GM18526 (cell line): ENCODE measurements around the gene NUP107.

Source experiments
- POLR2A ChIP-seq: IDR thresholded peaks from 3 replicates; pipeline ENCODE4 v1.6.1; 2011; ENCODE audit not compliant: insufficient read length; ENCODE audit errors: extremely low read depth

Gene NUP107

DNA sequence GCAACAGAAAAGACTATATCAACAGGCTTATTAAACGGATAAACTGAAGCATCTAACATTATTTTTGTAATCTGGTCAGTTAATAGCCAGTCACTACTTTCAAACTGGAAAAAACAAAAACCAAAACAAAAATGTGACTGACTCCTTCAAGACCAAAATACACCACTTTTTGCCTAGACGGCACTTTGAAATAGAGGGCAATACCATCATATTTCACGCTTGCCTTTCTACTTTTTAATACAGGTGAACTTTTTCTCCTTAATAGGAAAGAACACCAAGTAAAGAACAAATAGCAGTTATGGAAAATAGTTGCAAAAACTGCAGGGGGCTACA lies 550 bp upstream of the NUP107 start:
- TF ChIP-seq POLR2A, result no peak

DNA sequence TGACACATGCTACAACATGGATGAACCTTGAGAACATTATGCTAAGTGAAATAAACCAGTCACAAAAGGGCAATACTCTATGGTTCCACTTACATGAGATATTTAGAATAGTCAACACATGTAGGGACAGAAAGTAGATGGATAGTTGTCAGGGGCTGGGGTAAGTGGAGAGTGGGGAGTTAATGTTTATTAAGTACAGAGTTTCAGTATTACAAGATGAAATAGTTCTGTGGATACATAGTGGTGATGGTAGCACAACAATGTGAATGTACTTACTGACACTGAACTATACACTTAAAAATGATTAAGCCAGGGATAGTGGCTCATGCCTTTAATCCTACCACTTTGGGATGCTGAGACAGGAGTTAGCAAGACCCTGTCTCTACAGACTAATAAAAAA lies 8.7 kb downstream of the NUP107 start:
- TF ChIP-seq POLR2A, result no peak

DNA sequence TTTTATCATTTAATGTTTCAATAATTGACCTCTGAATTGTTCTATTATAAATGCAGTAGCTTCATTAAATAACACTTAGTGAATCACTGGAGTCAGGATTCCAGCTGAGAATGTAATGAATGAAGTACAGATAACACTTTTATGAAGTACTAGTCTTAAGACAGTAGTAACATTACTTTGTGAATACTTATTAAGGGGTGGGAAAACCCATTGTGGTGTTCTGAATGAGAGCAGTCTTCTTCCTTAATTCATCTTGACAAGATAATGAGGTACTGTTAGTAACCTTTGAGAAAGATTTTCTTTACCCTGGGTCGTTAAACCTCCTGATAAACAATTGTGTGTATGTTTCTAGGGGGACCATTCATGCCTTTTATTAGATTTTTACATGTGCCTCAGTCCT lies 12.7 kb downstream of the NUP107 start:
- no peak for TF ChIP-seq POLR2A

DNA sequence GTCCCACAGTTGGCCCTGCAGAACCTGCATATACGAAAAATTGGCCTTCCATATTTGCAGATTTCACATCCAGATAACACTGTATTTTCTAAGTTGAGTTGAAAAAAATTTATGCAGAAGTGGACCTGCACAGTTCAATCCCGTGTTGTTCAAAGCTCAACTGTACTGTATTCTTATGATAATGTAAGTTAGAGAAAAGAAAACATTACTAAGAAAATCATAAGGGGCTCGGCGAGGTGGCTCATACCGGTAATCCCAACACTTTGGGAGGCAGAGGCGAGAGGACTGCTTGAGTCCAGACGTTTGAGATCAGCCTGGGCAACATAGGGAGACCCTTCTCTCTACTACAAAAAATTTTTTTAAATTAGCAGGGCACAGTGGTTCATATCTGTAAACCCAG lies 41.0 kb downstream of the NUP107 start:
- no peak for TF ChIP-seq POLR2A

- no peak for TF ChIP-seq POLR2A
Observed at GRCh38 chr12:68733661-68734071, 46.9 kb downstream of the NUP107 start.

DNA sequence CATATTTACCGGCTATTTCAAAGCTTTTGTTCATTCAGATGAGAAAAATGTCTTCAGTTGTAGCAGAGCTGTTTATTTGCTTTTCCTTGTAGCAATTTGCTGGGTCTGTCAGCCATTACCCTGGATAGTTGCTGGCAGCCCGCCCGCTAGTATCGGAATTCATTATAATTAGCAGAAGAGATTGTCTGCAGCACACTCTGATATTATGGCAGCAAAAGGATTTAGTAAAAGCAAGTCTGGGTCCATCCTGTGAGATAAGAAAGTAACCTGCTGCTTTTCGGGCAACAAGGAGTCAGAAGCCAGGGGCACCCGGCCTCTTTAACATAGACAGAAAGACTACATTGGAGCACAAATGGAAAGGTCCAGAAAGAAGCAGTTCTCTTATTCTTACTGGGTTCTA lies 53.1 kb downstream of the NUP107 start:
- no peak for TF ChIP-seq POLR2A

- no peak for TF ChIP-seq POLR2A
Observed at GRCh38 chr12:68743356-68743755, 56.6 kb downstream of the NUP107 start.

DNA sequence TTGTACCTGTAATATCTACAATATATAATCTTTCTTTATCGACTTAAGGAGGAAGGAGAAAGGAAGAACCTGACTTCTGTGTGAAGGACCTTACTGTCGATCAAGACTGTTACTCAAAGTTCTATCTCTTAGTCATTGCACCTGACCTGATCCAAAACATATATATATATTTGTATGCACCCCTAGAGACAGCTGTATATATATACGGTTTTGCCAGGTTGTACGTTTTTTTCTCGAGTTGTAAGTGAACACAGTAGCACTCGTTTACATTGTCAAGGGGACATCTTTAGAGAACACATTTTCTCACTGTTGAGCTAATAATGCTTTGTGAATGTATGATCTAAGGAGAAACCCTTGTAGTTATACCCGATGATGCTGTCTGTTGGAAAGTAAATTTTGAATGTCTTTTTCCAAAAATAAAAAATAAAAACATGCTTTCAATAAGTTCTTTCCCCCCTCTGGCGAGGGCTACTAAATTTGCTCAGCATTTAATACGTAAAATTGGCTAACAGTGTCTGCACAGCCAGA lies 58.7 kb downstream of the NUP107 start:
- TF ChIP-seq POLR2A, result no peak

DNA sequence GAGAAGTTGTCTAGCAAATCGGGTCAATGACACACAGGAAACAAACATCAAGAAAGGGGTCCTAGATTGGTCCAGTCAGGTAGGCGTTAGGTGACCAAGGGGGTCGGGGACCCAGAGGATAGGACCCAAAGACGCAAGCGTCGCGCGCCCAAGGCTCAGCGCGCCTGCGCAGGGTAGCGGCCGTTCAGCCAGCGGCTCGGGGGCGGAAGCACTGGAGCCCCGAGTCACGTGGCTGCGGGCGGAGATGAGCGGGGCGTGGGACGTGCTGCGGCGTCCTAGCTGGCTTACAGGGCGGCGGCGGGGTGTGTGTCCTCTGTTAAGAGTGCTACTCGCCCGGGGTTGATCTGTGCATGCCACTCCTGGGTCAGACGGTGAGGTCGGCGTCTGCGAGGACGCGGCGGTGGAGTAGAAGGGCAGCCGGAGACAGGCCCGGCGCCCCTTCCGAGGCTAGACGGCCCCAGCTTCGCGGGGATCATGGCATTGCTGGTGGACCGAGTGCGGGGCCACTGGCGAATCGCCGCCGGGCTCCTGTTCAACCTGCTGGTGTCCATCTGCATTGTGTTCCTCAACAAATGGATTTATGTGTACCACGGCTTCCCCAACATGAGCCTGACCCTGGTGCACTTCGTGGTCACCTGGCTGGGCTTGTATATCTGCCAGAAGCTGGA lies 59.3 kb downstream of the NUP107 start, which contains the start of gene SLC35E3:
SLC35E3 (plus strand) TSS at position 273 of the 668 bp plus-strand sequence; CDS start at position 475, 202 bp downstream.
- peak; percentile 71 for TF ChIP-seq POLR2A

DNA sequence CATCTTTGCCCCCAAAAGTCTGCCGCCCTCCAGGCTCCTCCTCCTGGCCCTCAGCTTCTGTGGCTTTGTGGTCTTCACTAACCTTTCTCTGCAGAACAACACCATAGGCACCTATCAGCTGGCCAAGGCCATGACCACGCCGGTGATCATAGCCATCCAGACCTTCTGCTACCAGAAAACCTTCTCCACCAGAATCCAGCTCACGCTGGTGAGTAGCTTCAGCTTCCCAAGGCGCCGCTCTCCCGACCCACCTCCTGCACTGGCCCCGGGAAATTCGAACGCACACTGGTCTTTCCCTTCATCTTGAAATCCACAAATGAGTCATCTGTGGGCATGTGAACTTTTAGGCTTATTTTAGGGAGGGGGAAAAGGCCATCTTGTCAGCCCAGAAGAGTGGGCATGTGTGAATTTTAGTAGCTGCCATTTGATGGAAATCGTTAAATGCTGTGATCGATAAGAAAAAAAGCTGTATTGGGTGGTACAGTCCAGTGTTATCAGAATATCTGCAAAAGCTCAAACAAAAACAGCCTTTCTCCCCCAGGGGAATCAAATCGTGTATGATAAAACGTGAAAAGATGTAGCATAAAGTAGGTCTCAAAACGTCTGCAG lies 59.9 kb downstream of the NUP107 start:
- TF ChIP-seq POLR2A, result no peak

DNA sequence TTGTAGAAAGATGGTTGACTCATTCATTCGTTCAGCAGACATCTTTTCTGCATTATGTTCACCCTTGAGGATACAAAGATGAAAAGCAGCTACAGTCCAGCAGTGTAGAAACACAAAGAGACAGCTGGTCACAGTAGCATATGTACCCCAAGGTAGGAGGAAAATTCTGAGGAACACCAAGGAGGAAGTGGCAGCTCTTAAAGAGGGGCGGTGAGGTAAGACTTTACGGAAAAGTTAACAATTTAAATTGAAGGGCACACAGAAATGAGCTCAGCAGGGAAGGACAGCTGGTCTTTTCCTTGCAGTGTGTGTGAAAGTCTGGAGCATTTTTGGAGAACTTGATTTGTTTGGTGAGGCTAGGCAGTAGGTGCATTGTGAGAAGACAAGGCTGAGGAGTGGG lies 62.7 kb downstream of the NUP107 start:
- no peak for TF ChIP-seq POLR2A

GRCh38 chr12:68749861-68750260 lies 63.1 kb downstream of the NUP107 start:
- TF ChIP-seq POLR2A, result no peak

GRCh38 chr12:68750506-68750905 lies 63.7 kb downstream of the NUP107 start:
- no peak for TF ChIP-seq POLR2A

GRCh38 chr12:68755536-68756243 lies 68.9 kb downstream of the NUP107 start:
- no peak for TF ChIP-seq POLR2A

GRCh38 chr12:68759852-68760251 lies 73.1 kb downstream of the NUP107 start:
- no peak for TF ChIP-seq POLR2A

DNA sequence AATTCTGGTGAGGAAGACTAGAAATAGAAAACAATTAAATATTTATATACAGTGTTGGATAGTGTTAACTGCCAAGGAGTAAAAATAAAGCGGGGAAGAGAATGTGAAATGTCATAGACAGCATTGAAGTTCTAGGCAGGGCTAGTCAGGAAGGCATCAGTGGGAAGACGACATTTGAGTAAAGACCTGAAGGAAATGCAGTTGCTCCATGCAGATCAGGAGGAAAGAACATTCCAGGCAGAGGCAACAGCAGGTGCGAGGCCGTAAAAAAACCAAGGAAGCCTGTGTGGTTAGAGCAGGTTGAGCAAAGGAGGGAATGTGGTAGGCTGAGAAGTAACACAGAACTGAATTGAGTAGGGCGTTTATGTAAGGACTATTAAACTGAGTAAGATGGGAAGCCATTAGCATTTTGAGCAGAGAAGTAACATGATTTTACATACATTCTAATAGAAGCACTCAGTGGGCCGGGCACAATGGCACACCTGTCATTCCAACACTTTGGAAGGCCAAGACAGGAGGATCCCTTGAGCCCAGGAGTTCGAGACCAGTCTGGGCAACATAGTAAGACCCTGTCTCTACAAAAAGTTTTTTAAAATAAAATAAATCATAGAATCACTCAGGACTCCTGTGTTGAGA lies 74.1 kb downstream of the NUP107 start:
- no peak for TF ChIP-seq POLR2A

- no peak for TF ChIP-seq POLR2A
Observed at GRCh38 chr12:68761442-68761812, 74.6 kb downstream of the NUP107 start.
